ENCODE measurements around the gene AJAP1.
A peak's percentile ranks its signal among the peaks of the same experiment; 100 is the strongest.

Gene AJAP1

GRCh38 chr1:4630561-4630960, 23.8 kb upstream of the AJAP1 start:
- no peak for DNase-seq (ENCODE audit: low read depth in 2 of 2)

- DNase-seq (ENCODE audit: low read depth in 2 of 2), result no peak
These were observed 23.1 kb upstream of the AJAP1 start for GRCh38 chr1:4631321-4631720.

GRCh38 chr1:4633346-4633745, 21.1 kb upstream of the AJAP1 start:
- DNase-seq (ENCODE audit: low read depth in 2 of 2), result no peak

- no peak for DNase-seq (ENCODE audit: low read depth in 2 of 2)
These were observed 20.1 kb upstream of the AJAP1 start for GRCh38 chr1:4634156-4634792.

GRCh38 chr1:4634793-4635406, 19.5 kb upstream of the AJAP1 start:
- no peak for DNase-seq (ENCODE audit: low read depth in 2 of 2)

GRCh38 chr1:4636186-4636585, 18.2 kb upstream of the AJAP1 start:
- DNase-seq (ENCODE audit: low read depth in 2 of 2), result no peak

- DNase-seq (ENCODE audit: low read depth in 2 of 2), result no peak
These were observed 17.6 kb upstream of the AJAP1 start for GRCh38 chr1:4636644-4637380.

- no peak for DNase-seq (ENCODE audit: low read depth in 2 of 2)
These were observed 16.6 kb upstream of the AJAP1 start for GRCh38 chr1:4637616-4638344.

- DNase-seq (ENCODE audit: low read depth in 2 of 2), result no peak
These were observed 16.1 kb upstream of the AJAP1 start for GRCh38 chr1:4638345-4638729.

- no peak for DNase-seq (ENCODE audit: low read depth in 2 of 2)
These were observed 13.5 kb upstream of the AJAP1 start for GRCh38 chr1:4640931-4641330.

GRCh38 chr1:4647391-4647790, 7.0 kb upstream of the AJAP1 start:
- DNase-seq (ENCODE audit: low read depth in 2 of 2), result no peak

- no peak for DNase-seq (ENCODE audit: low read depth in 2 of 2)
These were observed 5.8 kb upstream of the AJAP1 start for GRCh38 chr1:4648657-4649056.

GRCh38 chr1:4650481-4650880, 3.9 kb upstream of the AJAP1 start:
- no peak for DNase-seq (ENCODE audit: low read depth in 2 of 2)

- no peak for DNase-seq (ENCODE audit: low read depth in 2 of 2)
These were observed 3.4 kb upstream of the AJAP1 start for GRCh38 chr1:4650981-4651380.

GRCh38 chr1:4652631-4653327, 1.6 kb upstream of the AJAP1 start:
- DNase-seq (ENCODE audit: low read depth in 2 of 2), result peak; percentile 12 to 26

- DNase-seq (ENCODE audit: low read depth in 2 of 2), result no peak
These were observed 1.1 kb upstream of the AJAP1 start for GRCh38 chr1:4653328-4653660.

GRCh38 chr1:4654764-4655673, 610 bp downstream of the AJAP1 start:
- no peak for DNase-seq (ENCODE audit: low read depth in 2 of 2)

GRCh38 chr1:4655674-4656532, 1.5 kb downstream of the AJAP1 start:
- no peak for DNase-seq (ENCODE audit: low read depth in 2 of 2)

GRCh38 chr1:4656533-4657140, 2.2 kb downstream of the AJAP1 start:
- DNase-seq (ENCODE audit: low read depth in 2 of 2), result no peak
